Activated naive CD4-positive, alpha-beta T cell treated with anti-CD3 and anti-CD28 coated beads for 36 hours (primary cell): ENCODE data around the gene ZNF101. TPM values are rescaled to one million over a fixed set of nuclear protein-coding genes. Genes with fewer than 3 reads are reported as not detected.

ENCODE experiments used
- CTCF ChIA-PET: fragments of 350-600 bp; sonication (Branson Sonifier 250); formaldehyde crosslinking; loops from one replicate; lab custom pipeline; 2021; ENCODE audit warnings: antibody characterized with exemption; lab: Charles Lee
- DNase-seq: peaks from one replicate; pipeline ENCODE4 v3.0.0-alpha.2; 2020
- H3K27ac Mint-ChIP-seq: one replicate; pipeline ENCODE4 v1.8.0; 2021; ENCODE audit warnings: mild to moderate bottlenecking, mixed read lengths
- H3K27me3 Mint-ChIP-seq: one replicate; pipeline ENCODE4 v1.8.0; 2021; ENCODE audit warnings: low read depth, mixed read lengths
- H3K36me3 Mint-ChIP-seq: one replicate; pipeline ENCODE4 v1.8.0; 2021; ENCODE audit warnings: low read depth, mixed read lengths
- H3K4me1 Mint-ChIP-seq: one replicate; pipeline ENCODE4 v1.8.0; 2021; ENCODE audit warnings: low read depth, mixed read lengths
- H3K4me3 Mint-ChIP-seq: one replicate; pipeline ENCODE4 v1.8.0; 2021; ENCODE audit warnings: mild to moderate bottlenecking, moderate library complexity, mixed read lengths
- H3K9me3 Mint-ChIP-seq: one replicate; pipeline ENCODE4 v1.8.0; 2021; ENCODE audit warnings: mixed read lengths
- intact Hi-C: fragments of 100-400 bp; cut with micrococcal nuclease; formaldehyde crosslinking; loops from one replicate; pipeline ENCODE4 v1.15.1; 2023
- total RNA-seq, 2 experiments: library from RNA; stranded (reverse); gene quantifications; one replicate each; pipeline ENCODE4 v1.2.3, GENCODE V29; 2021

Gene ZNF101
- total RNA-seq, 2 experiments from 2014 or later = 51.8 to 54.3 TPM

DNA sequence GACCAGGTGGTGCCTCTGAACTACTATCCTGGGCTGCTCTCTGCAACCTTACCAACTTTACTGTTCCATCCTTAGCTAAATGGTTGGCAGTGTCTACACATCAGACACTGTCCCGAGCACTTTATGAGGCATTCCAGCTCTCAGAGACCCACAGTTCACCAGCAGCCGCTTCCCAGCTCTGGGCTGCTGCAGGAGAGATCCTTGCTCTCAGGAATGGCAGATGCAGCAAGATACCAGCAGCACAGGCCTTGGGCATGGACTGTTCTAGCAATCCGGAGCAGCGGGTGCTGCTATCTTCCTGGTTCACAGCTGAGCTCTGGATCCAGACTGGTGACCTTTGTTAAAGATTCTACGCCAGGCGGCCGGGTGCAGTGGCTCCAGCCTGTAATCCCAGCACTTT, 37.3 kb upstream of the ZNF101 start:
- Mint-ChIP-seq H3K36me3 (peaks cover 36% of the 10 kb centered on the region), H3K4me1 (peaks cover 18% of the 10 kb centered on the region), H3K9me3 (no peaks in the 10 kb centered on the region), H3K27me3 (no peaks in the 10 kb centered on the region), H3K4me3 (no peak overlapping the region), H3K27ac (peak overlapping the region; percentile 24)
- CTCF ChIA-PET = no interaction called here
- intact Hi-C loops = no loop called here
- DNase-seq = no peak

DNA sequence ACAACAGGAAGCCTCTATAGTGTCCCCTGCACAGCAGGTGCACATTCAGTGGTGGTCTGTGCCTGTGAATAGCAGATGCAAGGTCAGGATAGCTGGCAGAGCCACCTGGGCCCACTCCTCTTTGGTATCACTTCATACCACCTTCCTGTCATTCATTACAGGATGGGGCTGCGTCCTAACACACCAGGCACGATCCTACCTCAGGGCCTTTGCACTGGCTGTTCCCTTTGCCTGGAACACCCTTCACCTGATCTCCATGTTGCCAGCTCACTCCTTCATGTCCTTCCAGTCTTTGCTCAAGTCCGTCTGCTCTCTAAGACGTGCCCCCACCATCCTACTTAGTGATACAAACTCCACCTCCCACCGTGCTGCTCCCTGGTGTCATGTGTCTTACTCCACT, 36.0 kb upstream of the ZNF101 start:
- H3K36me3 Mint-ChIP-seq = peaks cover 33% of the 10 kb centered on the region
- CTCF ChIA-PET = interaction anchor here (0.6 kb wide), 1 partner anchor 507 kb away, joined by 3 read pairs; no protein-coding TSS in a partner anchor
- no peak overlapping the region for H3K27ac Mint-ChIP-seq
- intact Hi-C loops = no loop called here
- peaks cover 5% of the 10 kb centered on the region for H3K4me1 Mint-ChIP-seq
- no peaks in the 10 kb centered on the region for H3K27me3 Mint-ChIP-seq
- no peak for DNase-seq
- no peak overlapping the region for H3K4me3 Mint-ChIP-seq
- H3K9me3 Mint-ChIP-seq = no peaks in the 10 kb centered on the region

DNA sequence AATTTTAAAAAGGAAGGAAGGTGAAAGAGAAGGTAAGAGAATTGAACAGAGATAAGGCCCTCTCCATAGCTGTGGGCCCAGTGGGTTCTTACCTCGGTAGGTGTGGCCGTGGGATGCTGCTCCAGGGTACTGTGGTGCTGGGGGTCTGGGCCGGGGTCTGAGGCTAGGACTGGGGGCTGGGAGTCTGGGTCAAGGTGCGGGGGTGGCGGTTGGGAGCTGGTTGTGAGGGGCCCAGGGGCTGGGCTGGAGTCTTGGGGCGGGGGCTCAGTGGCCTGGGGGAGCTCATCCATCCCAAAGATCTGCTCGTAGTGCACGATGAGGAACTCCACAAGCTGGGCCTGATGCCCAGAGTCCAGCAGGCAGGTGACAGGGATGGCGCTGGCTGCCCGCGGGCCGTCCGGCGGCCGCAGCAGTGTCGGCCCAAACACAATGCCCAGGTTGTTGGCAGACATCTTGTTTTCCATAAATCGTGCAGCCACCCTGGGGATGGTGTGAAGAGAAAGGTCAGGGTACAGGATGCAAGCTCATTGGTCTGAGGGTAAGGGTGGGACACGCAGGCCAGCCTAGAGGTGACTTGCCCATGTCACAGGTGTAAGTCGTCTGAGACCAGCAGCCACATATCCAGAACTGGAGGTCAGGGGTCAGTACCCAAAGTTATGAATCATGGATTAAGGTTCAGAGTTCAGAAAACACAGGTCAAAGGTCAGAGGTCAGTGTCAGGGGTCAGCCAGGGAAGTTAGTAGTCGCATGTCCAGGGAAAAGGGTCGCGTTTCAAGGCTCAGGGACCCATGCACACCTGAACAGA, 34.7 kb upstream of the ZNF101 start:
- no peak overlapping the region for H3K4me3 Mint-ChIP-seq
- CTCF ChIA-PET = interaction anchor here (1.1 kb wide), 1 partner anchor 10 kb away, joined by 4 read pairs; the partner anchor contains the start of gene GMIP
- peaks cover 33% of the 10 kb centered on the region for H3K36me3 Mint-ChIP-seq
- no peak for DNase-seq
- intact Hi-C loops = no loop called here
- no peaks in the 10 kb centered on the region for H3K9me3 Mint-ChIP-seq
- H3K27ac Mint-ChIP-seq = peak overlapping the region; percentile 53
- no peaks in the 10 kb centered on the region for H3K27me3 Mint-ChIP-seq
- H3K4me1 Mint-ChIP-seq = peaks cover 2% of the 10 kb centered on the region

DNA sequence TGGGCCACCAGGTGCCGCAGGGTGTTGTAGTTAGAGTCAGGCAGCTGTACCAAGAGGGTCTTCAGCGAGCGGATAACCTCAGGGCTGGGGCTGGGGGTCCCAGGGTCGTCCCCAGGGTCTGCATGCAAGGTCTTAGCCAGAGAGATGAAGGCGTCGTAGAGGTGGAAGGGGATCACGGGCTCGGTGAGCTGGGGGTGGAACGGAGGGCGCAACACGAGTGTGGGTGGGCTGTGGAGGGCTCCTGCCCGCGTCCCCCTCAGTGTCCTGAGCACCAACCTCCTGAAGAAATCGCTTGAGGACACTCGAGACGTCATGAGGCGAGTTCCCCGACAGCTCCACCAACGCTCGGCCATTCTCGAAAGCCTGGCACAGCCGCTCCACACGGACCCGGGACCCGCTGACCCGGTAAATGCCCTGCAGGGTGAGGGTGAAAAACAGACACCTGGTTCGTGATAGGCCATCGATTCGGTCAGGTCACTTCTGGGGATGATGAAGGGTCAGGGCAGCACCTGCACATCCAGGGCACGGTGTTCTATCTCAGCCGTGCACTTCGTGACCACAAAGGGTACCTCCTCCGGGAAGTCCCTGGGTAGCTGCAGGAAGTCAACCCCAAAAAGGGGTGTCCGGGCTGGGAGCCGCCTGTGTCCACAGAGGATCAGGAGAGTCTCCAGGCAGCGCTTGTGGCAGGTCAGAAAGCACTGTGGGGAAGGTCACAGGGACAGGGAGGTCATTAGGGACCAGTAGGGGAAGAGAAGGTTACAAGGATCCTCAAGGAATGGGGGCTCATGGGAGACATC, 33.9 kb upstream of the ZNF101 start:
- intact Hi-C loops = no loop called here
- H3K4me3 Mint-ChIP-seq = no peak overlapping the region
- no peaks in the 10 kb centered on the region for H3K9me3 Mint-ChIP-seq
- H3K36me3 Mint-ChIP-seq = peaks cover 33% of the 10 kb centered on the region
- no peak for DNase-seq
- no peak overlapping the region for H3K27ac Mint-ChIP-seq
- H3K27me3 Mint-ChIP-seq = no peaks in the 10 kb centered on the region
- H3K4me1 Mint-ChIP-seq = peaks cover 2% of the 10 kb centered on the region
- CTCF ChIA-PET = interaction anchor here (1.1 to 1.3 kb wide), 2 partner anchors 9 to 103 kb away, joined by 4 to 5 read pairs; partner anchors contain the start of gene GMIP

DNA sequence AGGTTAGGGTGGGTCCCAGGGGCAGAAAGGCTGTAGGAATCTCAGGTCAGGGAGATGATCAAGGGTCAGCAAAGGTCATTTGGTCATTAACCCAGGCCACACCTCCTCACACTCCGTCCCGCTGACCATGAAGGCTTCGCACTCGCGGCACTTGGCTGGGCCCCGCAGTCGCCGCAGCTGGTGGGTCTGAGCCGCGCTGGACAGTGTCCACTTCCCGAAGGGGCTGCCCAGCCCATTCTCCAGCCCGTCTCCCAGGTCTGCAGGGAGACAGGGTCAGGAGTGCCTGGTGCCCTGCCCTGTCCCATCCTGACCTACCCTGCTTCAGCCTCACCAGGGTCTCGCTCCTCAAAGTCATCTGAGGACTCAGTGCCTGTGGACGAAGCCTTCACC, 33.3 kb upstream of the ZNF101 start:
- Mint-ChIP-seq H3K4me1 (peaks cover 2% of the 10 kb centered on the region), H3K27ac (peak overlapping the region; percentile 20), H3K4me3 (no peak overlapping the region), H3K27me3 (no peaks in the 10 kb centered on the region), H3K36me3 (peaks cover 33% of the 10 kb centered on the region), H3K9me3 (no peaks in the 10 kb centered on the region)
- no peak for DNase-seq
- intact Hi-C loops = no loop called here
- CTCF ChIA-PET = interaction anchor here (0.7 to 1.3 kb wide), 2 partner anchors 104 to 129 kb away, joined by 4 to 5 read pairs; no protein-coding TSS in a partner anchor

DNA sequence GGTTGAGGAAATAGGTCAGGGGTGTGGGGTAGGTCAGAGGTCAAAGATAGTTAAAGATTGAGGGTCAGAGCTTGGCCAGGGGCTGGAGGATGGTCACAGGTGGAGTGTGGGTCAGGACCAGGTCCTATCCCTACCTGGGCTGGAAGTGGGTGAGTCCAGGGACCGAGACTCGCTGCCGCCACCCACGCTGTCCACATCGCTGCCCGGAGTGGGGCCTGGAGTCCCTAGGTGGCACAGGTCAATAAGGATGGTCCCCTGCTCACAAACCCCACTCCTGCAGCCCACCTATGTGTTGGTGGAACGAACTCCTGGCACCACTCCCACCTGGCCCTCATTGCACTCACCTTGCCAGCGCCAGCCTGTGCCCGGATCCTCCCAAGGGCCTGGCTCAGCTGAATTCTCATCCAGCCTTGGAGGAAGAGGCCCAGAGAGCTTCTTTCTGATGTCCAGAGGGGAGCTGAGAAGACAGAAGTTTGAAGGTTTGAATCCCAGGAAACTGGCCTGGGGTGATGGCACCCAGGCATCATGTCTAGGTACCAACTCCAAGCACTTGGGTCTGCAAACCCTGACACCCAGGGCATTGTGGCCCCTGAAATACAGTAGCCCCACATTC, 32.0 kb upstream of the ZNF101 start:
- CTCF ChIA-PET = interaction anchor here (0.7 kb wide), 1 partner anchor 82 kb away, joined by 3 read pairs; no protein-coding TSS in a partner anchor
- Mint-ChIP-seq H3K4me1 (peaks cover 2% of the 10 kb centered on the region), H3K4me3 (no peak overlapping the region), H3K36me3 (peaks cover 26% of the 10 kb centered on the region), H3K27ac (no peak overlapping the region), H3K27me3 (no peaks in the 10 kb centered on the region), H3K9me3 (no peaks in the 10 kb centered on the region)
- no peak for DNase-seq
- intact Hi-C loops = no loop called here

DNA sequence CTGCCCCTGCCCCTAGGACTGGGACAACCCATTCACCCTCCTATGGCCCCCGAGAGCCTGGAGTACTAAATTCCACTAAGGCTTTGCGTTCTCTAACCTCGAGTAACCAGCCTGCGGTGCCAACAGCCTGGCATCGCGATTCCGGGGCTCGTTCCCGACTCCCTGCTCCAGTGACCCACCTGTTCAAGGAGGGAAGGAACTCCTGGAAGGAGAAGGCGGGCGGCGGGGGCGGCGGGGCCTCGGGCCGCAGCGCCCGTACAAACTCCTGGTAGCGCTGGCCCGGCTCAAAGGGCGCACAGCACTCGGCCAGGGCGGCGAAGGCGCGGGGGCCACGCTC, 31.5 kb upstream of the ZNF101 start:
- Mint-ChIP-seq H3K4me3 (no peak overlapping the region), H3K27ac (no peak overlapping the region), H3K9me3 (no peaks in the 10 kb centered on the region), H3K27me3 (no peaks in the 10 kb centered on the region), H3K36me3 (peaks cover 29% of the 10 kb centered on the region), H3K4me1 (peaks cover 5% of the 10 kb centered on the region)
- DNase-seq = no peak
- CTCF ChIA-PET = interaction anchor here (0.7 kb wide), 1 partner anchor 46 kb away, joined by 3 read pairs; no protein-coding TSS in a partner anchor
- intact Hi-C loops = no loop called here

DNA sequence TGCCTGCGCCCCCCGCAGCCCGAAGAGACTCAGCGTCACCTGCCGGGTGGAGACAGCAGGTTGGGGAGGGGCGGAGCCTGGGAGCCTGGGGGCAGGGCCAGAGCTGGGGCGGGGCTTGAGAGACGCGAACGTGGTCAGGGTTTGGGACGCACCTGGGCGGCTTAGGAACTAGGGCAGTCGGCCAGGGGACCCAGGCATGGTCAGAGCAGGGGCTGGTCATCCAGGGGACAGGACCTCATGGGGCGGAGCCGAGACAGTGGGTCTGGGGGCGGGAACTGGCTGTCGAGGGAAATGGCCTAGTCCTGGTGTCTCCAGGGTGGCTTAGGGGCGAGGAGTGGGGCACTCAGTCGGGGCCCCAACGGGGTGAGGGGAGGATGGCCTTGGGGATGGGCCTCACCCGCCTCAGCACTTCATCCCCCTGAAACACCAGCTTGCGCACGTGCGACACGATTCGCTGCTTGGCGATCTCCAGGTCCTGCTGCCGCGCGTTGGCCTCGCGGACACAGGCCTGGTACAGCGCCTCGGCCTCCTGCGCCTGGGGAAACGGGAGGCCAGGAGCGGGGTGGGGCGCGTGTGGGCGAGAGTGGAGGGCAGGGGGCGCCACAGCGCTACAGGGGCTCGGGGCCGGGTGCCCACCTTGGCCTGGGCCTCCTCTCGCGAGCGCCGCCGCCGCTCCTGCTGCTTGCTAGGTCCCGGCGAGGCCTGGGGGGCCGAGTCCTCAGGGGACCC, 31.0 kb upstream of the ZNF101 start:
- CTCF ChIA-PET = interaction anchor here (0.7 kb wide), 1 partner anchor 47 kb away, joined by 3 read pairs; no protein-coding TSS in a partner anchor
- Mint-ChIP-seq H3K4me1 (peaks cover 9% of the 10 kb centered on the region), H3K36me3 (peaks cover 31% of the 10 kb centered on the region), H3K4me3 (no peak overlapping the region), H3K27me3 (no peaks in the 10 kb centered on the region), H3K27ac (no peak overlapping the region), H3K9me3 (no peaks in the 10 kb centered on the region)
- no peak for DNase-seq
- intact Hi-C loops = no loop called here

DNA sequence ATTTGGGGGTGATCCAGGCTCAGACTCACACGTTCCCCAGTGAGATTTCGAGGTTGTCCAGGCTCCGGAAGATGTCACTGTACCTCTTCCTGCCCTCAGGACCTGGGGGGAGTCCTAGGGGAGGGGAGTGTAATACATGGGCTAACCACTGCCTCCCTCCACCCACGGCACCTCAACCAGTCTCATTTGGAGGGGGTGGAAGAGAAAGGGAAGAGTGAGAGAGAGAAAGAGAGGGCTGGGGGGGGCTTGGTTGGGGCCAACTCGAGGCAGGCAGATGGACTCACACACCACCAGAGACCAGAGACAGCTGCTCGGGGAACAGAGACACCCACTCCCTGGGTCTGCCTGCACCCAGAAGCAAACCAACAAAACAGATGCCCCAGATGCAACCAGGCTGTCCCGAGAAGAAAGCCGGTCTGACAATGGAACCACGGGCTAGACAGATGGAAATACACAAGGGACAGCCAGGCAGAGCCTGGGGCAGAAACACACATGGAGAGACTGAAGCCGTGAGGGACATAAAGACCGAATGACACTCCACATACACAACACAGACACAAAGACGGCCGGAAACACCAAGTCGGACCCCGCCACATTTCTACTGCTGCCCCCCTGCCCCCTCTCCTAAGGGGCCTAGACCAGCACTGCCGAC, 26.0 kb upstream of the ZNF101 start:
- intact Hi-C loops = loop anchor here (1.0 to 5.0 kb wide), 9 partner anchors 14 to 496 kb away; partner anchors contain the start of genes ATP13A1, LPAR2, NDUFA13 and TSSK6
- H3K27ac Mint-ChIP-seq = peak overlapping the region; percentile 98
- H3K4me1 Mint-ChIP-seq = peaks cover 12% of the 10 kb centered on the region
- peaks cover 14% of the 10 kb centered on the region for H3K36me3 Mint-ChIP-seq
- no peaks in the 10 kb centered on the region for H3K9me3 Mint-ChIP-seq
- H3K4me3 Mint-ChIP-seq = peak overlapping the region; percentile 92
- peak; percentile 60 for DNase-seq
- H3K27me3 Mint-ChIP-seq = no peaks in the 10 kb centered on the region
- CTCF ChIA-PET = interaction anchor here (0.7 to 1.5 kb wide), 2 partner anchors 81 to 110 kb away, joined by 3 to 4 read pairs; no protein-coding TSS in a partner anchor

DNA sequence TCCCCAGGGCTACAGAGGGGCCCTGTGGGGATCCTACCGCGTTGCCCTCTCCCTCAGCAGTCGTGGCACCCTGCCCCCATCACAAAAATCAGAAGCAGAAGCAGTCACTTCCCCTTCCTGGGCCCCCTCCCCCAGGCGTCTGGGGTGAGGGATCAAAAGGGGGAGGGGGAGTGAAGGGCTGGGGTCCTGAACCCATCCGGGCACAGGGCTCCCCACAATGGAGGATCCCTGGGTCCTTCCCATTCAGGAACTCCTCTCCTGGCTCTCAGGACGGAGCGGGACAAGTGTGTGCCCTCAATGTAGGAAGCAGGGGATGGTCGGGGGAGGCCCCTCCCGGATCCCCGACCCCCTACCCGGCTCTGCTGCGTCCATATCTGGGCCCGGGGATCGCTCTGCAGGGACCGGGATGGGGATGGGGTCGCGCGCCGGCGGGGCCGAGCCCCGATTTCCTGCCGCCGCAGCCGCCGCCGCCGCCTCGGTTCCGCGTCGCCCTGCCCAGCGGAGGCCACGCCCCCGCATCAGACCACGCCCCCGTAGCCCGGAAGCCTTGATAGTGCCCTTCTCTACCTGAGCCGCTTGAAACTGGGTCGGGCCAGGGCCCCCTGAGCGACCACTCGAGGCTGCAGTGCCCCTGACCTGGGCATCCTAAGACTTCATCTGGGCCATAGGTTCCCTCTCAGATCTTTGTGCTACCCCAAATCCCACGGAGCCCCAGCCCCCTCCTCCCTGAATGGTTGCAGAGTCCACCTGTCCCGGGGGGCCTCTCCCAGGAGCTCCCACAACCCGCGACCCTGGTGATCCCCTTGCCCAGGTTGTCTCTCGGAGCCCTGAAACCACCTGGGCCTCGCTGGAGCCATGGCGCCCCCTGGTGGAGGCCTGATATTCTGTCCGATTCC, 25.2 kb upstream of the ZNF101 start, which contains the start of gene GMIP:
TSS of gene GMIP (minus strand) at position 500 of the 896 bp plus-strand sequence. CDS start at position 372, 128 bp downstream.
- intact Hi-C loops = loop anchor here (1.0 to 5.0 kb wide), 9 partner anchors 15 to 497 kb away; partner anchors contain the start of genes ATP13A1, LPAR2, NDUFA13 and TSSK6
- Mint-ChIP-seq H3K4me3 (peak within 1 kb of the TSS; percentile 92), H3K36me3 (peaks cover 17% of the 10 kb centered on the region), H3K27me3 (no peaks in the 10 kb centered on the region), H3K27ac (peak within 1 kb of the TSS; percentile 98), H3K4me1 (peaks cover 12% of the 10 kb centered on the region), H3K9me3 (no peaks in the 10 kb centered on the region)
- CTCF ChIA-PET = interaction anchor here (0.6 to 3.7 kb wide), 21 partner anchors 9 to 317 kb away, joined by 3 to 46 read pairs (median 4); partner anchors contain the start of gene YJEFN3
- DNase-seq = peak; percentile 91
